Left renal pelvis (tissue), 4 donors: ENCODE results near the gene SH2B2. TPM values are rescaled to one million over a fixed set of nuclear protein-coding genes. Genes with fewer than 3 reads are reported as not detected.

ENCODE experiments used
- DNase-seq, 4 donors: peaks; one replicate each; pipeline ENCODE4 v3.0.0-alpha.2; 2013; ENCODE audit warnings: low read depth in 4 of 4, low spot score in 3 of 4
- polyA plus RNA-seq, 4 donors: library from polyadenylated mRNA; unstranded; fragments of 120-200 nt; gene quantifications; one replicate each; pipeline ENCODE4 v1.2.1, GENCODE V29; 2013; ENCODE audit not compliant: insufficient read length in 4 of 4

Gene SH2B2
- polyA plus RNA-seq, result 1 to 10 TPM; 1.7 to 5.4 (median 2.7) TPM

DNA sequence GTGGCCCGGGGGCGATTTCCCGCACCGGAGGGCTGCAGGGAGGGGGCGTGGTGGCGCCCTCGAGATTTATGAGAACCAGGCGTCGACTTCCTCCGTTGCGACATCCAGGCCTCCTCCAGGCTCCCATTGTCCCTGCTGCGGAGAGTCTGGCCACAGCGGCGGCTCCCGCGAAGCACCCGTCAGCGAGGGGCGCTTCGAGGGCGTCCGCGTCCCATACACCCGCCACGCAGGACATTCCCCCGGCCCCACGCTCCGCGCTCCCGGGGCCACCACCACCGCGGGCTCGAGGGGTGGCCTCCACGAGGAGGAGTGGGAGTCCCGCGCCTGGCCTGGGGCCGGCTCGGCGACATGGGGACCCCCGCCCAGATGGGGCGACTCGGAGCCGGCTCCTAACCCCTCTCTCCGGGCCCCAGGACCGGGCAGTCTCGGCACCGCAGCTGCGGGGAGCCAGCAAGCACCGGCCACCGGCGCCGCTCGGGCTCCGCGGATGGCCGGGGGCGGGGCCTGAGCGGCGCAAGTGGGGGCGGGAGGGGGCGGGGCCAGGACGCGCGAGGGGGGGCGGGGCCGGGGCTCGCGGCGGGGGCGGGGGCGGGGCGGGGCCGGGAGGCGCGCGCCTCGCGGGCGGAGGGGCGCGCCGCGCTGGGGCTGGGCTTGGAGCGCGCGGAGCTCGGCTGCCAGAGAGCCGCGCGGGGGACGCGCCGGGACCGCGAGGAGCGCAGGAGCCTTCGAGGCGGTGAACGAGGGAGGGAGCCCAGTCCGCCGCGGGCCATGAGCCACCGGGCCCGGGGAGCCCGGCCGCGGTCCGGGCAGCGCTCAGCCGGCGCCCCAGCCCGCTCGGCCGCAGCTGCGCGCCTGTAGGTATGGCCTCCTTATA lies at the start of gene SH2B2:
Gene SH2B2 (plus strand): TSS at position 632 of the 874 bp plus-strand sequence. CDS start 13,683 bp downstream, outside the sequence.
- no peak for DNase-seq

DNA sequence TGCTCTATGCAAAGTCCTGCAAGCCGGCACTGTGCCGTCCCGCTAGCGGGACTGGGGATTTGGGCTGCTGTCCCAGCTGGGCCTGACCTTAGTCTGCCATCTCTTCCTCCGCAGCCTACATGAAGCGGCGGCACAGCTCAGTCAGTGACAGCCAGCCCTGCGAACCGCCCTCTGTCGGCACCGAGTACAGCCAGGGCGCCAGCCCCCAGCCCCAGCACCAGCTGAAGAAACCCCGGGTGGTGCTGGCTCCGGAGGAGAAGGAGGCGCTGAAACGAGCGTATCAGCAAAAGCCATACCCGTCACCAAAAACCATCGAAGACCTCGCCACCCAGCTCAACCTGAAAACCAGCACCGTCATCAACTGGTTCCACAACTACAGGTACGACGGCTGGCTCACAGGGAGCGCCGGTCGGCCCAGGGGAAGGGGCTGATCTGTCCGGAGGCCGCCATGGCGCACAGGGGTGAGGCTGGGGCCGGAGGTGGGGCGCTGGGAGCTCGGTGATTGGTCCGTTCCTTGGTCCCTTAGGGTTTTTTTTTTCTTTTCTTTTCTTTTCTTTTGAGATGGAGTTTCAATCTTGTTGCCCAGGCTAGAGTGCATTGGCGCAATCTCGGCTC lies 47.4 kb upstream of the SH2B2 start:
- DNase-seq, result no peak

DNA sequence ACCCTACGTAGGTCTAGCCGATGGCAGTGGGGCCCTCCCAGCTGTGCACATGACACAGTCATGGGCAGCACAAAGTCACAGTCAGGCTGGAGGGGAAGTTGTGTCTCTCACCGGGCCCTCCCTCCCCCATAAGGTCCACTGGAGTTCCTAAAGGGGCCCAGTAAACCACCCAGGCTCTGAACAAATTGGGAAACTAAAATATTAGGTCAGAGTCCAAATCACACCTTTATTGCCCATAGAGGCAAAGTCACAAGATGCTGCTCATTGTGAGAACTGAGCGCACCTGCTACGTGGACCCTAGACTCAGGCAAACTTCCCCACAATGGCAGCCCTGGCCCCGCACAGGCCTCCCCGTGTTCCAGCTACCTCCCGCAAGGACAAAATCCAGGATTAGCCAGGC lies 45.2 kb upstream of the SH2B2 start:
- DNase-seq, result no peak

GRCh38 chr7:102244601-102245000 lies 42.1 kb upstream of the SH2B2 start:
- DNase-seq, result no peak

DNA sequence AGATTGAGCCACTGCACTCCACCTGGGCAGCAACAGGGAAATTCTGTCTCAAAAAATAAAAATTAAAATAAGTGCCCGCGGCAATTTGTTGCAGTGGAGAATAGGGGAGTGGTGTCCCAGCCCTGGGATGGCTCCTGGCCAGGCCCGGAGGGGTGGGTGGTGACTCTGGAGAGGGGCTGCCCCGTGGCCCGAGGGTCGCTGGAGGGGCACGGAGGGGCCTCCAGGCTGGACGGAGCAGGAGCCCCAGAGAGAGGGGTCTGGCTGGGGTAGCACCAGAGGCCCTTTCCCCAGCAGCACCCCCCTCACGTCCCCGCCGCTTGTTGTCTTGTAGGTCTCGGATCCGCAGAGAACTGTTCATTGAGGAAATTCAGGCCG lies 38.6 kb upstream of the SH2B2 start:
- no peak for DNase-seq

DNA sequence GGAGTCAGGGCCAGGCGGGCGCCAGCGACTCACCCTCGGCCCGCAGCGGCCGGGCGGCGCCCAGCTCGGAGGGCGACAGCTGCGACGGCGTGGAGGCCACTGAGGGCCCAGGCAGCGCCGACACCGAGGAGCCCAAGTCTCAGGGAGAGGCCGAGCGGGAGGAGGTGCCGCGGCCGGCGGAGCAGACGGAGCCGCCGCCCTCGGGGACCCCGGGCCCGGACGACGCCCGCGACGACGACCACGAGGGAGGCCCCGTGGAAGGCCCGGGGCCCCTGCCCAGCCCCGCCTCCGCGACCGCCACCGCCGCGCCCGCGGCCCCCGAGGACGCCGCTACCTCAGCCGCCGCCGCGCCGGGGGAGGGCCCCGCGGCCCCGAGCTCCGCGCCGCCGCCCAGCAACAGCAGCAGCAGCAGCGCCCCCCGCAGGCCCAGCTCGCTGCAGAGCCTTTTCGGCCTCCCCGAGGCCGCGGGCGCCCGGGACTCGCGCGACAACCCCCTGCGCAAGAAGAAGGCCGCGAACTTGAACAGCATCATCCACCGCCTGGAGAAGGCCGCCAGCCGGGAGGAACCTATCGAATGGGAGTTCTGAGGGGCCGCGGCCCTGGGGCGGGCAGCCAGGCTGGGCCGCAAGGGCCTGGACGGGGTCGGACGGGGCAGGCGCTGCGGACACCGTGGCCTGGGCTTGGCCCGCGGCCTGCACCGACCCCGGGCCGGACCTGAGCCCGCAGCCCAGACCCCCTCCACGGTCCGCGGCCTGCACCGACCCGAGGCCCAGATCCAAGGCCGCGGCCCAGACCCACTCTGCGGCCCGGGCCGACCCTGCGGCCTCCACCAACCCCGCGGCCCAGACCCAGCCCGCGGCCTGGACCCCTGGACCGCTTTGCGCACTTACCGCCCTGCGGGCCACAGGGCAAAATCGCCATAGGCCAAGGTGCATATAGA lies 37.9 kb upstream of the SH2B2 start:
- no peak for DNase-seq

GRCh38 chr7:102251531-102252365 lies 34.9 kb upstream of the SH2B2 start:
- no peak for DNase-seq

GRCh38 chr7:102252366-102252982 lies 34.2 kb upstream of the SH2B2 start:
- no peak for DNase-seq

DNA sequence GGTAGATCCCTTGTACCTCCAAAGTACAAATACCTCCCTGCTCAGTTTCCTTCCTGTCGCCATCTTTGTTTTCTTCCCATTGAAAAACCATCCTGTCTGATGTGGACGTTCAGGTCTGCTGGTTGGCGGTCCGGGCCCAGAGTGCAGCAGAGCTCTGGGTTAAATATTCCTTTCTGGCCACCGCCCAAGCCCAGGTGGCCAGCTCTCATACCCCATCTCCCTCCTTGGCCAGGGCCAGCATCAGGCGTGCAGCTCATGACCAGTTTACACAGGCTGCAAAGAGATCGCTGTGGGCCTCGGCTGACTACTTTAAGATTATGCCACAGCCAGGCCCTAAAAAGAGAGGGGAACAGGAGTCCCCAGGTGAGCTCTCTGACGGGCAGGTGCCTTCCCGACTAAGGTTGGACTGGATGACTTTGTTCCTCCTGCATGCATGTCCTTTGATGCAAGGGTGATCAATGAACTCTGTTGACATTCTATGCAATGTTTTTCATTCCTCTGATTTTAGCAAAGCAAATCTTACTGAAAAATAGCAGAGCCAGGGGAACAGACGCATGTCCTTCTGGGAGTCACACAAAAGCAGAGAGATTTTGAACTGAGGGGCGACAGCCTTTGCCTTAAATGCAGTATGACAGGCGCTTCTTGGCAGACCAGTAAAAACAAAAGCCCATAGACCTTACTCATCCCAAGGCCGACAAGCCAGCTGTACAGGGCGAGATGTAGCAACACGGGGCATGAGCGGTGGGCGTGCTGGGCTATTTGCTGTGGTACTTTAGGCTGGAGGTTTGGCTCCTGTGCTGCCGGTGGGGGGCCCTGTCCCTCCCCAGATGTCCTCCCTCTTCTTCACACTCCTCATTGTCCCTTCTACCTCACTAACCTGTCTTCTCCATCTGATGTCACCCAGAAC lies 33.3 kb upstream of the SH2B2 start:
- no peak for DNase-seq

DNA sequence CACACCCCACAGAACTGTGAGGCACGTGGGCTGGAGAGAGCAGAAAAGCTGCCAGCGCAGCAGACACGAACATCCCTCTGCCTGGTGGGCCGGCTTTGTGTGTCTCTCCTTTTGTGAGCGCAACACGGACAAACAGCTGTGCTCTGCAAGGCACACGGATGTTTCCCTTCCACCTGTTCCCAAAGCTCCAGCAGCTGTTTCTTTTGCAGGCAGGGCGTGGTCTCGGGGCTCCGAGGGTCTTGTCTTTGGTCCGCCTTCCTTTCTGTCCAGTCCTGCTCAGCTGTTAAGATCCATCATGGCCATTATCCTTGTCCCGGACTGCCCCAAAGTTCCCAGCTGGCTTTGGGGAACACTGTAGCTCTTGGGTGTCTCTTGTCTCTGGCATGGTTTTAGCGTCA lies 32.7 kb upstream of the SH2B2 start:
- DNase-seq, result no peak

GRCh38 chr7:102254521-102254920 lies 32.1 kb upstream of the SH2B2 start:
- no peak for DNase-seq

DNA sequence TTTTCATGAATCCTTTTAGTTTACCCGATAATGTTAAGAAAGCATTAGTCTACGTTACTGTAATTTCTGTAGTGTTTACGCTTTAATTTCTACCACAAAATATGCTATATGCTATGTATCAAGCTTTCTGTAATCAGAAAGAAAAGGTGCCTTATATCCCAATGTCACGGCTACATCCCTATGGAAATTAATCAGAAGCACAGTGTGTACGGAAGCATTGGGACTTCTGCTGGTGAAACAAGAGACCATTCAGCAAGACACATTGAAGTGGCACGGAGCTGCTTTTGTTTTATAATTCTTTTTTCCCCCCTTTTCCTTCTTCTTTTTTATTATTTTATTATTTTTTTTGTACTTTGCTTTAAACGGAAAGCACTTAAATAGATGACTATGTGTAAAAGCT lies 31.2 kb upstream of the SH2B2 start:
- no peak for DNase-seq

GRCh38 chr7:102255916-102256315 lies 30.8 kb upstream of the SH2B2 start:
- no peak for DNase-seq

DNA sequence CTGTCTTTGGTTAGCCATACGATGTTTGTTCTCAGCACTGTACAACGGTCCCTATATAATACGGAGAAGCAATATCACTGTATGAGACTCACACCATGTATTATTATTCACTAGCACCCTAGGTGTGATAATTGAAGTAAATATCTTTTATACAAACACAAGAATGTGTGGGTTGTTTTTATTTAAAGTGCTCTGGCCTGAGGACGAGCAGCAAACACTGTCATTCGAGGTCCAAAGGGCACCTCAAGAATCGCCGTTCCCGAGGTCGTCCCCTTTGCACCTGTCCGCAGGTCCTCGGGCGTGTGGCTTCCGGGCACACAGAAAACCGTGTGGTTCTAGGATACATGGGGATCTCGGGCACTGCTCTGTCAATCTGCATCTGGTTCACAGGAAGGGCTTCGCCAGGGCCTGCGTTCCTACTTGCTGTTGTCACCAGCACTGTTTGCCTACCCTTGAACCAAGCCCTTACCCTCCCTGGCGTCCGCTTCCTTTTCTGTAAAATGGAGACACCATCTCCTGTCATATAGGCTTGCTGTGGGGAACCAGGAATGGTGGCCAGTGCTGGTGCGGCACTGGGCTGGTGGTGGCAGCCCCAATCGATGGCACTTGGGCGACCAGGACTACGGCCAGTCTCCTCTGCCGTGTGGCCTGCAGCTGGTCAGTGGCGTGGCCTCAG lies 28.5 kb upstream of the SH2B2 start:
- no peak for DNase-seq

DNA sequence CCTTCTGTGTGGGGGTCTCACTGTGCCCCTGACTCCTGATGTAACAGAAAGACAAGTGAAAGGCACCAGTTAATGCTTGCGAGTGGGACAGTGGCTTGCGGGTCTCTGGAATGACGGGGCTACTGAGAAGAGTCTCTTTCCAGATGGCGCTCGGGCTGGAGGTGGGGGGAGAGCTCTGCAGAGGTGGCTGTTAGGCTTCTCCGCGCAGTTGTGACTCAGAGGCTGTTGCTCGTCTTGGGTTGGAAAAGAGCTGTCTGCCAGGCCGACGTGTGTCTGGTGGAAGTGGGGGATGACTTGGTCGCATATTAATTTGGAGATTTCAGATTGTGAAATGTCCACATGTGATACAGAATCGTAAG lies 27.9 kb upstream of the SH2B2 start:
- no peak for DNase-seq

DNA sequence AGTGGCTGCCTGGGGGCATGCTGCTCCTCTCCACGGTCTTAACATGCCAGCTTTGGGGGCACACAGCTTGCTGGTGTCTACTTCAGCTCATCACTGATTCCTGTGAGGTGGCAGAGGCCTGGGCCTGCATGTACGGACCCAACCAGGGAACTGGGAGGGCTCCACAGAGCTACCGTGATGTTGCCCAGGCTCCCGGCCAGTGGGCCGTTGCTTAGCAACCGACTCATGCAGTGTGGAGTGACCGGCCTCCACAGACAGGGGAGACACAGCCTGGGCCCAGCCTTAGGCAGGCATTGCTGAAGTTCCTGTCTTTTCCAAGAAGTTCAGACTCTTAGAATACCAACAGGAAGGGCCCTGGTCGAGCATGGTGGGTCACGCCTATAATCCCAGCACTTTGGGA lies 25.8 kb upstream of the SH2B2 start:
- no peak for DNase-seq

DNA sequence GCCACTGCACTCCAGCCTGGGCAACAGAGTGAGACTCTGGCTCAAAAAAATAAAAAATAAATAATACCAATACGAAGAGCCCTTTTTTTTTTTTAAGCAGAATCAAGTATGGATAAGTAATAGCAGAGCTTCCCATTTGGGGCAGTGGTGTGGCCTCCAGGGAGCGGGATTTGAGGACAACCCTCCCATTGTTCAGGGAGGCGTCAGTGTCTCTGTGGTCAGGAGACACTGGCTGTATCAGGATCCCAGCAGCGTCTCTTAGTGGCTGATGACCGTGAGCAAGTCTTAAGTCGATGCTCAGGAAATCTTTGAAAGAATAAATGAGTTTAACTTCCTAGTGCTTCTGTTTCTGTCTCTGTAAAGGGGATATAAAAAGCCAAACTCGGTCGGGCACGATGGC lies 25.2 kb upstream of the SH2B2 start:
- no peak for DNase-seq

DNA sequence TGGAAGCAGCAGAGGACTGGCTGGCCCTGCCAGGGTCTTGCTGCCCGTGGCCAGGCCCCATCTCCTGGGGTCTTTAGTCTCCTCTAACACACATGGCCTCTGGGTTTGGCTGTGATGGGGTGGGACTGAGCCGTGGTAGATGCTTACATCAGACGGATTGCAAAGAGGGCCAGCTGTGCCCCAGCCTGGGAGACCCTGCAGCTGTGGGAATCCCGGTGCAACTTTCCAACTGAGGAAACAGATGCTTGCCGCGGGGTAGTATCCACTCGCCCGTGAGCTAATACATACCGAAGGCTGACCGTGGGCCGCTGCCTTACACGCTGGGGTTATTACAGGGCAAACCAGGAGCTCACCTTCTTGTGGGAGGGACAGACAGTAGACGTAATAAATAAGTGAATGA lies 24.1 kb upstream of the SH2B2 start:
- DNase-seq, result no peak
